GM21515 (cell line): ENCODE data around the gene AKAP5.
A peak's percentile ranks its signal among the peaks of the same experiment; 100 is the strongest.

Source experiments
- ATAC-seq: cut with Tn5 transposase; IDR thresholded peaks from one replicate; pipeline ENCODE4 v1.9.1; 2021; ENCODE audit not compliant: unreplicated experiment

The AKAP5 gene

GRCh38 chr14:64459405-64460136, 5.7 kb upstream of the AKAP5 start:
- ATAC-seq = no peak

DNA sequence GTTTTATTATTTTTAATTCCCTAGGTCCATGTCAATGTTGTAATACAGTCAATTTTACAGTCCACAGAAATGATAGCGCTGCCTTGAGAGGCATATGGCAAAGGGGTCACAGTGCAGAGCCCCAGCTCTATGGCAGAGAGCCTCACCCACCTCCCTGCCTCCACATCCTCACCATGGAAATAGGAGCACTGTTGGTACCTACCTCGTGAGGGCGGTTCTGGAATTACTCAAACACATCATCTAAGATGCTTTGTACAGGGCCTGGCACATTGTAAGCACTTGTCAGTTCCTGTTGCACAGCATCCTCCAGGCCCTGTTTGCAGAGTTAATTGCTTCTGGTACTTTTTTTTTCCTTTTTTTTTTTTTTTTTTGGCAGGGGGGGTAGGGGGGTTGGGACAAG, 4.1 kb upstream of the AKAP5 start:
- no peak for ATAC-seq

DNA sequence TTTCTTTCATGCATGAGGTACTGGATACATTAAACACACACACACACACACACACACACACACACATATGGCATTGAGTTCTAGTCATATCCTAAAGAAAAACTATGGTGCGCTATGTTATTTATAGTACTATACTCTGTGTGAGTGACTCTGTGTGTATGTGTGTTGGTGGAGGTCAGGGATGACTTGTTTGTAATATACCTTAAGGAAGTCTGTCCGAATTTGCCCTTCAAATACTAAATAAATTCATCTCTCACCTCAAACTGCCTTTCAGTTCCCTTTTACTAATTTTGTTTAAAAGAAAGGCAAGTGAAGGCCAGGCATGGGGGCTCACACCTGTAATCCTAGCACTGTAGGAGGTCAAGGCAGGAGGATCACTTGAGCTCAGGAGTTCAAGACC, 2.1 kb upstream of the AKAP5 start:
- ATAC-seq = no peak

DNA sequence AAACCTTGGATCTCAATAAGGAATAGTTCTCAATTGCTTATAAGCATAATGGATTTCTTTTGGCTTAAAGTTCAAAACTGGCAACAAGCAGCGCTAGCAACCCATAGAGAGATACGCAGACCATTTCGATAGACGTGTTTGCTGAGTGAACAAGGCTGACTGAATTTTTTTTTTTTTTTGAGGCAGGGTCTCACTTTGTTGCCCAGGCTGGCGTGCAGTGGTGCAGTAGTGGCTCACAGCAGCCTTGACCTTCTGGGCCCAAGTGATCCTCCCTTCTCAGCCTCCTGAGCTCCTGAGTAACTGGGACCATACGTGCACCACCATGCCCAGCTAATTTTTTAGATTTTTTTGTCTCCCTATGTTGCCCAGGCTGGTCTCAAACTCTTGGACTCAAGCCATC, 1.4 kb upstream of the AKAP5 start:
- ATAC-seq = no peak

- ATAC-seq = peak; percentile 6
These were observed 648 bp upstream of the AKAP5 start for GRCh38 chr14:64464651-64465050.

DNA sequence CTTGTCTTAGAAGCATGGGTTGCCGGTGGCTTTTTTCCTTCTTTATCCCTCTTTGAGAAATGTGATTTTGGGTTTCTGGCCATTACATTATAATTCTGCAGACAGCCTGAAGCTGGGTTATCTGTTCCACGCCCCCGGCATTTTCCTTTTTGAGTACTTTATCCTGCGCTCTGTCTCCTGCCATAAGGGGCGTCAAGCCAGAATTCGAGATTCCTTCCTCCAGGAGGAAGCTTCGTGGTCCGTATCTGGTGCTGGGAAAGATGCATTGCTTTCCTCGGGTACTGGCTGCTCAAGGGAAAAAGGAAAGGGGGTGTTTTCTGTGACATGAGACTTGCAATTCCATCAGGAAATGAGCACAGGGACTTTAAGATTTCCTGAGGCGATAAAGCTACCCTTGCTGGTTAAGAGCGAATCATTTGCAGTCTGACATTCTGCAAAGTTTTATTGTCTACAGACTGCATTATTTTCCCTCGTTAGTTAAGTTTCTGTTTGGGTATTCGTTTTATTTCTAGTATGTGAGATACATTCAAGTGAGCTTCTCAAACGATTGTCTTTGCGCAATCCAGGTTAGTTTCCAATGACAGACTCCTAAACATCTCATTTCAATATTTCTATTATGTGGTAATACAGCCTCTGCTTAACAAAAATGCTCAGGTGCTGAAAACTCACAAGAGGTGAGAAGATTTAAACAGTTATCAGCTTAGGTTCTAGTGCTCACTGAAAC, 694 bp downstream of the AKAP5 start:
- no peak for ATAC-seq

DNA sequence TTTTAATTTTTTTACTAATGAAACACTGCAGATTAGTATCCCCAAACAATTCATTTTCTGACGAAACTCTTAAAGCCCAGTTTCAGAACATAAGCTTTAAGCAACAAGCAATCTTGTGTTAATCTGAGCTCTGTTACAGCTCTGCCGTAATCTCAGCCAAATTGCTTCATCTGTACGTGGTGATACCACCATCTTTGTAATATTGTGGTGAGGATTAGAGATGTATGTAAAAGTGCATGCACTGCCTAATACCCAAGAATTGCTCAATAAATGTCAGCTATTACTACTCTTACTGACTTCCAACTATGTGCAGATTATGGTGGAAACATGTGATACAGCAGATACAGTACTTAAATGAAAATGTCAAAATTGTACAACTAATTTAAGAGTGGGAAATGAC, 1.8 kb downstream of the AKAP5 start:
- ATAC-seq = no peak

- no peak for ATAC-seq
These were observed 2.3 kb downstream of the AKAP5 start for GRCh38 chr14:64467566-64467965.

GRCh38 chr14:64468451-64468850, 3.2 kb downstream of the AKAP5 start:
- no peak for ATAC-seq

GRCh38 chr14:64474041-64474440, 8.7 kb downstream of the AKAP5 start:
- ATAC-seq = no peak

DNA sequence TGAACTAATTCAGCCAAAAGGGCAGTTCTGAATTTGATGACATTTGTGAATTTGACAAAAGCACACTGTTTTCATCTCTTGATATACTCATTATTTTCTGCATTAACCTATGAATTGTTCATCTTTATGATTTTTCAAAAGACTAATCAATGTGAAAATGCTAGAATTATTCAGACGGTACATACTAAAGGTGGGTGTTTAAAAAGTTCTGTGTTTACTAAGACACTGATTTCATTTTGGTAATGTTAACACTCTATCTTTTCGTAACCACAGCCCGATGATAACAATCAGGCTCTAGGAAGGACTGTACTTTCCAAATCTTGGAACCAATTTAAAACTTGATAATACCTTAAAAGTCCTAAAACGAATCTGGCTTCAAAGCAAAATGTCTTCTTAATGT, 9.4 kb downstream of the AKAP5 start:
- ATAC-seq = no peak

- ATAC-seq = no peak
These were observed 10.4 kb downstream of the AKAP5 start for GRCh38 chr14:64475585-64476273.

GRCh38 chr14:64476438-64476837, 11.1 kb downstream of the AKAP5 start:
- ATAC-seq = no peak

DNA sequence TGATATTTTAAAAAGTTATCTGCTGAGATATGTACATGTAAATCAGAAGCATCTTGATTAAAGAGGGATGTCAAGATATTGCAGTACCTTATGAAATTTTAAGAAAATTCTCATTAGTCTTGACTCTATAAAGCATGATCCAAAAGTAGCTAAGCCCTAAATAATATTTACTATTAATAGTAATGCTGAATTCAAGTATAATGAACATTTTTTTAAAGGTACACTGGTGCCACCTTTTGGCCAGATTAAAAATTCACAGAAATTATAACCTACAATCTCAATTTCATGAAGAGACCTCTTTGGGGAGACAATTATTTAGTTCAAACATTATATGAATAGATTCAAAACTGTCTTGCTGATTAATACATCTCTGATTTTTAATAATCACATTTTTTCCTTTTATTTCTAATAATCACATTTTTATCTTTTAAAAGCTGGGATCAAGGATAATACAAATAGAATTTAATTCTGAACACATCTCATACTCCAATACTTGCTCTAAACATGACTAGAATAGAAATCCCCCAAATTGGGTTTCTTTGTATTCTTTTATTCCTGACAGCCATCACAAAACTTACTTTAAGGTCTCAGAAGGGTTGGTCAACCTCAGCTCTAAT, 13.4 kb downstream of the AKAP5 start:
- ATAC-seq = no peak

- ATAC-seq = no peak
These were observed 23.3 kb downstream of the AKAP5 start for GRCh38 chr14:64488590-64489099.

DNA sequence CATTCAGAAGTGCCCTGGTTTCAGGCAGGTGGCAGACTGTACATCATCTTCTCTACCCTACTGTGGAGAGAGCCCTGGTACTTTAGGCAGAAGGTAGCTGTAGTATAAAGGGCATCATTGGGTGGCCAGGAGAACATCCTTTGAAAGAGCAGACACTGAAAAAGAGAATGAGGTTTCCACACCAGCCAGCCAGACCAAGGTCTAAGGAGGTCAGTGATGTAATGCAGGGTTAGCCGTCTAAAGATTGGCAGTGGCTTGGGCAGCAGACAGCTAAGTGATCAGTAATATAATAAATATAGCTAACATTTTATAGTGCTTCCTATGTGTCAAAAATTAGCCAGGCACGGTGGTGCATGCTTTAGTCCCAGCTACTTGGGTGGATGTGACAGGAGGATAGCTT, 26.3 kb downstream of the AKAP5 start:
- no peak for ATAC-seq

DNA sequence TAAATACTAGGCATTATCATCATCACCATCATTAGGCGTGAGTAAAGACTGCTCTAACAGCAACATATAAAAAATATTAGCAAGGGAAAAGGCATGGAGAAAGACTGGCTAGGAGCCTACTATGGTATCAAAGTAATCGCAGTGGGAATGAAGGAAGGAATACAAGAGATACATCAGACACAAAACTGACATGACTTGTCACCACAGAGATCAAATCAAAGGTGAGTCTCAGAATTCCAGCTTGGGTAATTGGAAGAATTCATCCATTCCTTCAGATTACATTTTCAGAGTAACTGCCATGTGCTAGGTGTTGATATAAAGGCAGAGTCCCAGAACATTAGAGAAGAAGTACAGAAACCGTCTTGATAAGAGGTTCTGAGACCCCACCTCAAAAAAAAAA, 28.2 kb downstream of the AKAP5 start:
- no peak for ATAC-seq

DNA sequence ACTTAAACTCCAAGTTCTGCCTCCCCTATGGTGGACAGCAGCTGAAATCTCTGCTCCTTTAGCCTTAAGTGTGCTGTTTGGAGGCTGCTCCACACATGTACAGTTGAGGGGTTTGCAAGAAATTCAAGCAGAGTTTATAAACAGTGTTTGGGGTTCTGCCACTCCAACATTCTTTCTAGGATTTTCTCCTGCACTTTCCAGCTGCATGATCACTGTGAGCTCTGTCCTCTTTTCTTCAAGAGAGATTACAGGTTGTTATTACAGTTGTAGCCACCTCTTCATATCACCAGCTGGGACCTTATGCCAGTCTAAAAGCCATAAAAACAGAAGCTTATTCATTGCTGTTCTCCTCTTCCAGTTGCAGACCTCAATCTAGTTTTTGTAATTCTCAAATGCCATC, 30.0 kb downstream of the AKAP5 start:
- no peak for ATAC-seq

DNA sequence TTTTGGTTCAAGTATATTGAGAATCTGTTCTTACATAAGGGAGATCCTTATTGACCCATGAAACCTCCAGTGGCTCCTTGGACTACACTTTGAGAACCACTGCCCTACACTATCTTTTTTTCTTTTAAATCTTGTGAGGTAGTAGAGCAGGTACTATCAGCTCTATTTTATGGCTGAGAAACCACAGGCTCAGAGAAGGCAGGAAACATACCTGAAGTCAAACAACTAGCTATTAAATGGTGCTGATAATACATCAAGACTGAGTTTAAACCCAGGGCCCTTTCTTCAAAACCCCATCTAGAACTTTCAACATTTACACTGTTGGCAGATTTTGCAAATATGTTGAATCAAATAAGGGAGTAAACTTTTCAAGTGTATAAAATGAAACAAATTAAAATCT, 31.5 kb downstream of the AKAP5 start:
- no peak for ATAC-seq

- no peak for ATAC-seq
These were observed 34.8 kb downstream of the AKAP5 start for GRCh38 chr14:64500088-64500487.

DNA sequence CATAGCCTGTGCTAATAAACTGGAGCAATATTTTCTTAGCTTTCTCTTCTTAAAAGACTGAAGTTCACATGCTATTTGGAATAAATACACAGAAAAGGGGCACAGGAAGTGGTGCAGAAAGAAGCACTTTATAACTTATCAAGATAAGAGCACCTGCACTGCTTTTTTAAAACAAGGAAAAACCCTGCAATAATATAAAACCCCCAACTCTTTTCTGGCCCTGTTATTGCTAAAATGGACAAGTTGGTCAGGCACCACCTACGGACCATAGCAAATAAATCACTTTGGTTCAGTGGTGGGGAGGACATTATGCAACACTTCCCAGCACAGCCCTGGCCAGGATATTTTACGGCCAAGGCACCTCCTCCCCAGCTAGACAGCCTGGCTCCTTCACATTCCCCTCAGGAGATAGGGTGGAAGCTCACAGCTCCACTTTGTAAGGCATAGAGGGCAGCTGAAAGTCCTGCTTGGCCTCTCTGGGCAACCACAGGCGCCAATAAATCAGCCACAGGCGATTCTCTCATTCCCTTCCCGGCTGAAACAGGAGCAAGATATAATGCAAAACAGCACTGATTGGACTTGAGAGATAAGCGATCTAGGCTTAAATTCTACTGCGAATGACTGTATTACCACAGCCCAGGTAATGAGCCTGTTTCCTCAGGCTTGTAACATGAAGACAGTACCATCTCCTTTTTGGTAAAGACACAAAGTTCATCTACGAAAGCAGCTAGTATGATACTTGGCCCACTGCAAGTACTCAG, 36.3 kb downstream of the AKAP5 start:
- ATAC-seq = no peak
